ENCODE results near the gene NEUROD2.

The NEUROD2 gene

DNA sequence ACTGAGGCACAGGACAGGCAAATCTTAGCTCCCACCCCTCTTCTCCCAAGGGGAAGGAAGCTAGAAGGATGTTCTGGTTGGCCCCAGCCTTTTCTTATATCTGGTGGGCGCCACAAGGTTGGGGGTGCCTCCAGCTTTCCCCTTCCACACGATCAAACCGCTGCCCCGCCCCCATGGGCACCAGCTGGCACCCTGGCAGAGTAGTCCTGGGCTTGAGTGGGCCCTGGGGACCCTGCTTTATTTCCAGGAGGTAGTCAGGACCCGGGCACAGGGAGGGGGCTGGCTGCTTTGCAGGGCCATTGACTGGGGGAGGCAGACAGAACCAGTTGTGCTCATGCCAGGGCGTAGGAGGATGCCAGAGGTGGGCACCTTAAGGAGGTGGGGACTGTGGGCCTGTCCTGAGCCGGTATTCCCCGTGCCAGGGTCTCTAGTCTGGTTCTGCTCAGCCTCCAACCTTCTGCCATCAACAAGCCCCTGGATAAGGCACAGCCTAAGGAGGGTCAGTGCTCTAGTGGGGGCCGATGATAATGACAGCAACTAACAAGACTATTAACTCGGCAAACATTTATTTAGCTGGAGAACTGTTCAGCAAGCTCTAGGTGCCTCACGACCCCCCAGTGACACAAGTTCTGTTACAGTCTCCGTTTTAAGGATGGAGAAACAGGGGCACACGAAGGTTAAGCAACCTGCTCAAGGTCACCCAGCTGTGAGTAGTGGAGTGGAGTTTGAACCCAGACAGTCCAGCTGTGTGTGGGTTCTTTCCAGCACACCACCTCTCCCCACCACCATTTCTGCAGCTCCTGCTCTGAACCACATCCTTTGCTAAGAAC lies 11.5 kb upstream of the NEUROD2 start:
- DNase-seq (ENCODE audit: low read depth, low spot score) = no peak

DNA sequence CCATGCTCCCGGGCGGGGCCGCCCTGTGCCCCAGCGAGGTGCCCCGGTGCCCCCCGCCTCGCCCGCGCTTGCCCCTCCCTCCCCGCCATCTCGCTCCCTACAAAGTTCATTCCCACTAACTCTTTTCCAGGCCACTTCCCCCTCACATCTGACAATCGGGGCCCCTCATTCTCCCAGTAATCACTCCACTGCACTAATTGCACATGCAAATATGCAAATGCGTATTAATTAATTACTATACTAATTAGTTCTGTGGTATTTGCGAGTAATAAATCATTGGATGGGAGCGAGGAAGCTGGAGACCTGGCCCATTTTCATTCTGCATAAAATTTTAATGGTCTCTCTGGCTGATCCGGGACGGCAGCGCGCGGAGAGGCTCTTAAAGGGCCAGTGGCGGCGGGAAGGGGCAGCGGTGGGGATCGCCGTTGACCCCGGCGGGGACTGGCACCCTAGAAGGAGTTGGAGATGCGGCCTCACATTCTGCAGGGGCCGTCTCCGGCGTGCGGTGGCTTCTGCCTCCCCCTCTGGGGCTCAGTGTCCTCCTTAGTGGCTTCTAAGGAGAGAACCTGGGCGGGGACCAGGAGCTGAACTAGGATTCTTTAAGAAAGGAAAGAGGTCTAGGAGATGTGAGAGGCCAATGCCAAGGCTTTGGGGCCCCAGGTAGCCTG lies 10.7 kb upstream of the NEUROD2 start:
- DNase-seq (ENCODE audit: low read depth, low spot score) = no peak

DNA sequence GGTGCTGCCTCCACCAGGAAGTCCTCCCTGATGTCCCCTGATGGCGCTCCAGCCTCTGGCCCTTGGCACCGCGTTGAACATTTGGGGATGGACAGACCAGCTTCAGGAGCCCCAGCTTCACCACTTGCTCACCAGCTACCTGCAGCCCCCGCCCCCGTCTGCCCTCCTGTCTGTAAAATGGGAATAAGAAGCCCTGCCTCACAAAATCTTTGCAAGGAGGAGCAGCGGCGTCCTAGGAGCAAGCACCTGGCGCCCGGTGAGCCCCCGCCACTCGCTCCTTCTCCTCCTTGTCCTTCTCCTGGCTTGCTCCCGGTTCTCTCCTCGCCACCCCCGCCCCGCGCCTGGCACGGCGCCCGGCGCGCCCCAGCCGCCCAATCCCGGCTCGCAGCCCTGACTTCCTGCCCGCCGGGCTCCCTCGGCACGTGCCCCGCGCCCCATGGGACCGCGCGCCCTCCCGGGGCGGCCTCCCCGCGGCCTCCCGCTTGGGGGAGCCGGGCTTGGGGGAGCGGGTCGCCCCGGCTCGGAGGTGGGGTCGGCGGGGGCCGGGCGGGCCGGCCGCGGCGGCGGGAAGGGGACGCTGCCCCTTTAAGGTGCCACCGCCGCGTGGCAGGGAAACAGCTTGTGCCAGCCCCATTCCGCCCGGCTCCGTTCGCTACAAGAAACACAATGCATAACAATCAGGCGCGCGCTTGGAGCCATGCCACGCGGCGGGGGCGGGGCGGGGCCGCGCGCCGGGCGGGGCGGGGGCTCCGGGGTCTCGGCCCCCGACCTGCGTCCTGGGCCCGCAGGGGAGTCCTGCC lies 9.9 kb upstream of the NEUROD2 start:
- DNase-seq (ENCODE audit: low read depth, low spot score) = no peak

DNA sequence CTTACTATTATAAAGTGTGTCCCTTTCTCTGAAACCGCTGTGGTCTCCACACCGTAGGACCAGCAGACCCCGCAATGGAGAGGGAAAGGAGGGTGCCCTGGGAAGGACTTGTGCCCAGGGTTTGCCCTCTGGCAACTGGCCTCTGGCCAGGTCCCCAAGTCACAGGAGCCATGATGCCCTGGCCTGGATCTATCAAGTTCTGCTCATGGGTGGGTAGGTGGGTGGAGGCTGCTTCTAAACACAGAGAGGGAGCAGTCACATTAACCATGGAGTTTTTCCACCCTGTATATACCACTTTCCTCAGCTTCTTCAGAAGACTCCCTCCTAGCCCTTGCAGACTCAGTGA lies 9.4 kb upstream of the NEUROD2 start:
- no peak for DNase-seq (ENCODE audit: low read depth, low spot score)

DNA sequence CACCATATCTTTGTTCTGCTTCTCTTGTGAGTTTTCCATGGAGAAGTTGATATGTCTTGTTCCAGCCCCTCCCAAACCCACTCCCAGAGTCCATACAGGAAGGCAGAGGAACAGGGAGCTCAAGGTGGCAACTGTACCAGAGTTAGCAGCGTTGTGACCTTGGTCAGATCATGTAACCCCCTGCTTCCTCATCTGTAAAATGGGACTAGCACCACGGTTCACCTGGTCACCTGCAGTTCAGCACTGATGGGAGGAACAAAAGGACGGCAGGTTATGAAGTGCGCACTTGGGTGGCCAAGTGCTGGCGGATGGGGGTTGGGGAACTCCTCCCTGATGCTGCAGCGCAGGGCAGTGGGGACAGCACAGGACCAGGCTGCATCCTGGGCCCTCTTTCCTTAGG lies 7.7 kb upstream of the NEUROD2 start:
- DNase-seq (ENCODE audit: low read depth, low spot score) = no peak

DNA sequence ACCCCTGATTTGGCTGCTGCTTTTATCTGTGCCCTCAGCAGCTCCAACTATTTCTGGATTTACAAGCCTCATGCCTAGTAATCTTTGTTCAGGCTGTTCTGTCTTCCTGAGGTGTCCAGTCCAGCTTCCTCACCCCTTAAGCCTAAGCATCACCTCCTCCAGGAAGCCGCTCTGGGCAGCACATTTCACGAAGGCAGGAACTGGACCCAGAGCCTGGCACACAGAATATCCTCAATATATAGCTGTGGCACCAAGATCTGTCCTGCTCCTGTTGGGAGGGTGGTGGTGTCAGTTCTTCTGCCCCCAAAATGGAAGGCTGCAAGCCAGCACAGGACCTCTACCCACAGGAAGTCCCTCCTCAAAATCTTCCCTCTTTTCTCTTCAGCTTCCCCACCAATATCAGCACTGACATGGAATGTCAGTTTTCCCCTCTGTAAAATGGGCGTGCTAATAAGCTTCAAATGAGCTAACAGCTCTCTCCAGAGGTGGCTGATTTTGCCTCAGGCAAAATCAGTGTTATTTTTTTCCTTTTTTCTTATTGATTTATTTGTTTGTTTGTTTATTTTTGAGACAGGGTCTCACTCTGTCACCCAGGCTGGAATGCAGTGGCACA lies 6.9 kb upstream of the NEUROD2 start:
- no peak for DNase-seq (ENCODE audit: low read depth, low spot score)

DNA sequence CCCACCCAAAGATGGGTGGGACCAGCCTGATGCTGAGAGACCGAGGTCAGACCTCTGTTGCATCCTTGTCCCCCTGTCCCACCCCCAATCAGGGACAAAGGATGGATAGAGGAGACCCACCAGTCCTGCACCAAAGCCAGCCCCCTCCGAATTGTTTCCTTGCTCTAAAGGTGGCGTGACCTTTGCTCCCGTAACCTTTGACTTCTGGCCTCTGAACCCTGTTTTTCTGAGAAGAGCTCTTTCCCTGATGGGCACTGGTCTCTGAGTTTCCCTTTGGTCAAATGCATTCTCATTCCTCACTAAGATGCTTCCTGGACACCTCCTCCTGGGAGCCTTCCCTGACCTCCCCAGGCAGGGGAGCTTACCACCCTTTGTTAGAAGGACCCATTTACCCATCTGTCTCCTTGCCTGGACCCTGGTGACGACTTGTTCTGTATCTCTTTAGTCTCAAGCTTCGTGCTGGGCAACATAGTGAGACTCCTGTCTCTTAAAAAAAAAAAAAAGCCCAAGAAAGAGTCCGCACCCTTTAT lies 5.3 kb upstream of the NEUROD2 start:
- no peak for DNase-seq (ENCODE audit: low read depth, low spot score)

DNA sequence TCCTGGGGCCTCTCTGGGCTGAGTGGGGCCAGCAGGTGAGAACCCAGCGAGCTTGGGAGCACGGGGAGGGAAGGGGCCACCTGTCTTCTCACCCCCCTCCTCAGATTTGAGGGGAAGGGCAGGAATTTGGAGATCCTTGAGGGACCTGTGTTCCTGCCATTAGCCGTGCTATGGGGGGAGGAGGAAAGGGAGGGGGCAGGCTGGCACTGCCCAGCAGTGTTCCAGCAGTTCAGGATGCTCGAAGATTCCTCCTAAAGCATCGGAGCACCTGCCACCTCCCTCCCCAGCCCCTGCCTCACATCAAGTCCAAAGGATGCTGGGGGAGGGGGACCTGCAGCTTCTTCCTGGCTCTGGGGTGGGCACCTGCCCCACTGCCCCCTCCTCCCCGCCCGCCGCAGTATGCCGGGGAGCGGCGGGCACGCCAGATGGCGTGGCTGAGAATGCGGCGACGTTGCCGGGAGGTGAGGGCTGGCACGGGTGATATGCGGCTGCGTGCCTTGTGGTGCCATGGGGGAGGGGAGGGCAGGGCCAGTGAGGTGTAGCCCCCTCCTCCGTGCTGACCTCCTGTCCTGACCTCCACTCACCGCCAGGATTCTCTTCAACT lies 4.7 kb upstream of the NEUROD2 start:
- DNase-seq (ENCODE audit: low read depth, low spot score) = no peak

DNA sequence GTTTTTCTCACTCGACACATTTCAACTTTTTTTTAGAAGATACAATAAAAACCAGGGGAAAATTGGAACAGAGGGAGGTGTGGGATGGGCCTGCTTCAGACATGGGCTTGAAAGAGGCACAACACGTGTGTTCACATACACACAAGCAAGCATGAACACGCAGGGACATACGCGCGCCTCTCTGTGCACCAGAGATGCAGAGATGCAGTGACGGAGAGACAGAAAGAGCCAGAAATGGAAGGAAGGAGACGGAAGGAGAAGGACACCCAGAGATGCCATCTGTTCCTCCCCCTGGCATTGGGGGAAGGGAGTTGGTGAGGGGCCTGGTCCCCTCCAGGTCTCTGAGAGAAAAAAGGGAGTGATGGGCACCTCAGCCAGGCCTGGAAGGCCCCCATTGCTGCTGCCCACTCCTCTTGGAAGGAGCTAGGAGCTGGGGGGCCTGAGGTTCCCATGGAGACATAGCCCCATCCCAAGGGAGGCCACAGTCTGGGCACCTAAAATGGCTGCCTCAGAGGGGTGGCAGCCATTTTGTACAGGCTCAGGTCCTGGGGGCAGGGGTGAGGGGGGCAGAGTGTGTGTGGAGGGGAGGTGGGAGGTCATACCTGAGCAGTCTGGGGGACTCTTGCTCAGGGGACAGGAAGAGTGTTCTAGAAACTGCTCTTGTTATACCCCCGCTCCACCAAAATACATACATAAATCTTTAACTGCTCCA lies 3.8 kb upstream of the NEUROD2 start:
- DNase-seq (ENCODE audit: low read depth, low spot score) = no peak

DNA sequence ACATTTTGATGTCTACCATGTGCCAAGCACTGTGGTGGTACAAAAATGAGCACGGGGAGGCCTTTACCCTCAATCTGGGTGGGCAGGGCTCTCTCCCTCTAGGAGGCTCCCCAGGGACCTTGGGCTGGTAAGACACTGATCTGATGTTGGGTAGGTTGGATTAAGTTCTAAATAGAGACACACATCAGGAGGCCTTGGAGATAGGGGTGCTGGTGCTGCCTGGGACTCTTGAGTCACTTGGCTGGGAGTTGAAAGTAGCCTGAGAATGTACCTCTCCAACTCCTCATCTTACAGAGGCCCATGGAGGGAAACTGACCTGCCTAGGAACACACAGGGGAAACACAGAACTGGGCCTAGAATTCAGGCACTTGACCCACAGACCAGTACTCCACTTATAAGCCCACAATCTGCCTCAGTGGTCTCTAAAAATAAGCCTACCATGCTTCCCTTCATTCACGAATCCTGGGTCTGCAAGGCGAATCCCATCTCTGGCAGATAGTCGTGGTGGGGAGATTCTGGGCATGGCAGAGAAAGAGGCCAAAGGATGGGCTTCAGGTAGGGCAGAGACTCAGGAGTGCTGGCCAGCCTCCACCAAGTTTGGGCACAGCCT lies 1.8 kb upstream of the NEUROD2 start:
- DNase-seq (ENCODE audit: low read depth, low spot score) = no peak

DNA sequence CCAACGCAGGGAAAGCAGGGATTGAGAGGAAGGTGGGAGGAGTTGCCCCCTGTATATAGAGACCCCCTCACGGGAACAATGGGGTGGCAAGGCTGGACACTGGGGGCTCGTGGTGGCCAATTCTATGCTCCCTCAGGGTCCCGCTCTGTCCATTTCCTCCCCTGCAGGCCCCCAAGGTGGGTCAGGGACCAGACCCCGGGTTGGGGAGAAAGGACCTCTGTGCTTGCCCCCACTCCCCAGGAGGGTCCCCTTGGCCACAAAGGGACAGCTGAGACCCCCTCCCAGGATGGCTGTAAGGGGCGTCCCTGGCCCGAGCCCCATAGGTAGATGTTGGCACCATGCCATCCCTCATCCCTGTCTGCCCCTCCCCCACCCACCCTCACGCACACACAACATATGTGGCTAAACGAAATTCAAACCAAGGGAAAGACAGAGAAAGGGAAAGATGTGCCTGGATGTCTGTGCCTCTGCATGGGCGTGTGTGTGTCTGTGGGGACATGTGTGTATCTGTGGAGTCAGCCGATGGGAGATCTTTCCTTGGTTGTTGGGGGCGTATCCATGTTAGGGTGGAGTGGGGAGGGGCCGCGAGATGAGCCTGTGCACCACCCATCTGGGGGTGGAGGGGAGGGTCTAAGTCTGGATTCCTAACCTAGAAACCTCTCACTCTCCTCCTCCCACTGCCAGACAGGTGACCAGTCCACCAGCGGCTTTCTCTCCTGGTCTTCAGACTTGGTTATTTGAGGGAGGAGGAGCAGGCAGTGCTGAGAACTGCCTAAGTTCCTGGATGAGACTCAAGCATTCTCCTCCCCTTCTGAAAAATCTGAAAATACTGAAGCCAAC lies 642 bp upstream of the NEUROD2 start:
- no peak for DNase-seq (ENCODE audit: low read depth, low spot score)

DNA sequence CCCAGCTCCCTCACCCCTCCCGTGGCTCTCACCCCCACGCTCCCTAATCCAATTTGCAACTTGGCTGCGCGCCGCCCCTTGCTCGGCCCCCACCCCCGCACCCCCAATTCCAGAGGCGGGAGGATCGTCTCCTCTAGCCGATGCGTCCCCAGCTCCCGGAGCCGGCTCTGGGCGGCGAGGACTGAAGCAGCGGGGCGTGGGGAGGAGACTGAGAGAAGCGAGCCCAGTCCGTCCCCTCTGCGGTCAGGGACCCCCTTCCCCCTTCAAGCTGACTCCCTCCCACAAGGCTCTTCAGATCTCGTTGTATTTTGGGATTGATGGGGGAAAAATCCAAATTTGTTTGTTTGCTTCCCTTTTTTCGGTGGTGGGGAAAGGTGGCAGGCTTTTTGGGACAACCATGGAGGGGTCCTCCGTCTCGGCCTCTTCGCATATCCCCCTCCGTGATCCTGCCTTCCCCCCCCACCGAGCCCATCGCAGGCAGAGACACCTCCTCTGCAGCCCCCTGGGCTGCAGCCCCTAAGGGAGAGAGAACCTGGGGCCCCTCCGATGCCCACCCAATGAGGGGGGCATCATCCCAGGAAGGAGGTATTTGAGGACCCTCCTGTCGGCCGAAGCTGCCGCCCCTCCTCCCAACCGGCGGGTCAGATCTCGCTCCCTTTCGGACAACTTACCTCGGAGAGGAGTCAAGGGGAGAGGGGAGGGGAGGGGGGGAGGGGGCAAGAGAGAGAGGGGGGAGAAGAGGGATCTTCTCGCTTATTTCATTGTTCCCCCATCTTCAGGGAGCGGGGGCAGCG lies 466 bp downstream of the NEUROD2 start:
- no peak for DNase-seq (ENCODE audit: low read depth, low spot score)

DNA sequence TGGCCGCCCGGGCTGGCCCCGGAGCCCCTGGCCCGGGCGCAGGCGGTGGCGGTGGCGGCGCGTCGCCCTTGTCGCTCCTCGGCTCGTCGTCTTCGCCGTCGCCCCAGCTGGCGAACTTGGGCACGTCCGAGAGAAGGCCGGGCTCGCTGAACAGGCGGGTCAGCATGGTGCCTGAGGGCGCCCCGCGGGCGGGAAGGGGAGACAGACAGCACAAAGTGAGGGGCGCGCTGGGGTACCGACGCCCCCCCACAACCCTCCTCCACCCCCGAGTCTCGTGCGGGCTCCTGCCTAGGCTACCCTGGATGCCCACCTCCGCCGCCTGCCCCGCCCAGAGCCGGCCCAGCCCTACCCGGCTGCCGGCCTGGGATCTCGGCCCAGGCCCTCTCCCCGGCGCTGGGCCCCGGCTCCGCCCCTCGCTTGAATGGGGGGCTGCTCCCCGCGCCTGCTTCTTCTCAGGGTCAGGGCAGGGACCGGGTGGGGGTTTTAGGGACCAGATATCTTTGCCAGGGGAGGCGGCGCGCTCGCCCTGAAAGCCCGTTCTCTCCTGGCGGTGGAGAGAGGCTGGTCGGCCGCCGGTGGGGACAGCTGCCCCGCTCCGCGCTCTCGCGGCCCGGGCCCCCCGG lies 1.2 kb downstream of the NEUROD2 start:
- DNase-seq (ENCODE audit: low read depth, low spot score) = no peak

DNA sequence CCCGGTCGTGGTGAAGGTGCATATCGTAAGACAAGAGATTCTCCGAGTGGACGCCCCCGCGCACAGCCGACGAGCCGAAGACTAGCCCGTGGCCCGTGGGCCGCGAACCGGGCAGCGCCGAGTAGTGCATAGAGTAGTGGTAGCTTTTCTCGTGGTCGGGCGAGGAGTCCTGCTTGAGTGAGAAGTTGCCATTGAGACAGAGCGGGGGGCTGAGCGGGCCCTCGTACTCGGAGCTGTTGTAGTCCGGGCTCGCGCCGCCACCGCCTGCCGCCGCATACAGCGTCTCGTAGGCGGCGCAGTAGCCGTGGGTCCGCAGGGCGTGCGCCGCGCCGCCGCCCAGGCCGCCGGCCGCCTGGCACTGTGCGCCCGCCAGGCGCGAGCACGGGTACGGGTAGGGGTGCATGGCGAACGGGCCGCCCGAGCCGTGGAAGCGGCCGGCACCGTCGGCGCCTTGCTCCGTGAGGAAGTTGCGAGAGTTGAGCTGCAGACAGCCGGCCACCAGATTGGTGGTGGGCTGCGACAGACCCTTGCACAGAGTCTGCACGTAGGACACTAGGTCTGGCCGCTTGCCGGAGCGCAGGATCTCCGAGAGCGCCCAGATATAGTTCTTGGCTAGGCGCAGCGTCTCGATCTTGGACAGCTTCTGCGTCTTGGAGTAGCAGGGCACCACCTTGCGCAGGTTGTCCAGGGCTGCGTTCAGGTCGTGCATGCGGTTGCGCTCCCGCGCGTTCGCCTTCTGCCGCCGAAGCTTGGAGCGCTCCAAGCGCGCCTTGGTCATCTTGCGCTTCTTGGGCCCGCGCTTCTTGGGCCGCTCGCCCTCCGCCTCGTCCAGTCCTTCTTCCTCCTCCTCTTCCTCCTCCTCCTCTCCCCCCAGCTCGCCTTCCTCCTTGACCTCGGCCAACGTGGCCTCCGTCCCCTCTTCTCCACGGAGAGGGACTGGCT lies 2.0 kb downstream of the NEUROD2 start:
- DNase-seq (ENCODE audit: low read depth, low spot score) = peak; percentile 53

DNA sequence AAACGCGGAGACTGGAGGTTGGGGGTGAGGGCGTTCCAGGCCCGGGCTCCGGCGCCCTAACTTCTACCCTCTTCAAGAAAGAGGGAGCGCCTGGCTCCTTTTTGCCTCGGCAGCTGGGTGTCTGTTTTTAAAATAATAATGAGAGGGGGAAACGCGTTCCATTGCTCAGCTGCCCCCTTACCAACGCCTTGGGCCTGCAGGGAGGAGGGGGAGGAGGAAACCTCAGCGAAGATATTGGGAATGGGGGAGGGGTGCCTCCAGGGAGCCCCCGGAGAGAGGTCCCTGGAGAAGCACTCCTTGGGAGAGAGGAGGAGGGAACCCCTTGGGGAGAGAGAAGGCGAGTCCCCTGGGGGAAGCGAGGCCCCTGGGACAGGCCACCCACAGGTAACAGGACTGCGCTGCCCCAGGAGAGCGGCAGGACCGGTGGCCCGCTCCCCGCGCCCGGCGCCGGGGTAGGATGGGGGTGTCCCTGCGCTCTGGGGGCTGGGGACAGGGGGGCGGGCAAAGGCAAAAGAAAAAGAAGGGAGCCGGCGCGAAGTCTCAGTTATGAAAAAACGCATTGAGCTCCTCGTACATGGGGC lies 2.7 kb downstream of the NEUROD2 start:
- DNase-seq (ENCODE audit: low read depth, low spot score) = no peak

DNA sequence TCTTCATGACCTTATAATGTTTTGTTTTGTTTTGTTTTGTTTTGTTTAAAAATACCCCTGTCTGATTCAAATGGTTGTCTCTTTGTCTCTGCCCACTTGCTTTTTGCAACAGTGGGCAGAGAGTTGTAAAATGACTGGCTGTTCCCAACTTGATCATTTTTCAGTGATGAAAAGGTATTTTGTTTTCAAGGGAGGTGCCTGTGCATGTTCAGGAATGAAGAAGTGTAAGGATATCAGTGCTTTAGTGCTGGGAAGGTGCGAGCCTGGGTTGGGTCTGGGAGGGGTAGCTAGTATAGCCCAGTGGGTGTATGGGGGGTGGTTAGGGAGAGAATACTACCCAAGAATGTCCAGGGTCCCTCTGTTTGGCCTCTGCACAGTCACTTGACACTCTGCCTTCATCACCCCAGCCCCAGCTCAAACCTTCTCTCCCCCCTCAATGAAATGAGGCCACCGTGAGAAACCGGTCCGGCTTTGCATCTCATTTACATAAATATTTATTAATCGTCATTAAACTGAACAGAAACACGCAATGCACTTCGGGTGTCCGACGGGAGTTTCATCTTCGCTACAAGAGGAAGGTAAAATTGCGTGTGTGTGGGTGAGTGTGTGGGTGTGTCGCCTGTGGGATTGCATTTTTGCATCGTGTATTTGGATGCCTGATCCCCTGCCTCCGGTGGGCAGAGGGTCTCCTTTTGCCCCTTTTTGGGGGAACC lies 4.3 kb downstream of the NEUROD2 start:
- DNase-seq (ENCODE audit: low read depth, low spot score) = no peak
